ENCODE measurements around the gene RCCD1.
A peak's percentile ranks its signal among the peaks of the same experiment; 100 is the strongest.
"Not testable (repeated sequence)": the region's sequence is repeated elsewhere in the genome, so short reads cannot be mapped to it uniquely, and the experiment has no call there.

RCCD1 gene

DNA sequence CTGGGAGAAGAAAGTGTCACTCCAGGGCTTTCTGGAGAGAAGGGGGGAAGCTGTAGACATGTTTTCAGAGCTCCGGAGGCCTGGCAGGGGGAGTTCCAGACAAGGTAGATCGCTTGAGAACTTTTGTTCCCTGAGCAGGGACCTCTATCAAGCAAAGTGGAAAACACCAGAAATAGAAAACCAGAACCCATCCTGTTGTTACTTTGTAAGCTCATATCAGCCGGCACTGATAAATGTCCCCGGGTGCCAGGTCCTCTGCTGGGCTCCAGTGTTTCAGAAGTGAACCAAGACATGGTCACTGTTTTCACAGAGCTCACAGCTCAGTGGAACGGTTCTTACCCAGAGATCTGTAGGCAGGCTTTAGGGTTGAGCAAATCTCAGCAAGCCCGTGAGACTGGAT, 35.8 kb upstream of the RCCD1 start:
- no peak for DNase-seq

DNA sequence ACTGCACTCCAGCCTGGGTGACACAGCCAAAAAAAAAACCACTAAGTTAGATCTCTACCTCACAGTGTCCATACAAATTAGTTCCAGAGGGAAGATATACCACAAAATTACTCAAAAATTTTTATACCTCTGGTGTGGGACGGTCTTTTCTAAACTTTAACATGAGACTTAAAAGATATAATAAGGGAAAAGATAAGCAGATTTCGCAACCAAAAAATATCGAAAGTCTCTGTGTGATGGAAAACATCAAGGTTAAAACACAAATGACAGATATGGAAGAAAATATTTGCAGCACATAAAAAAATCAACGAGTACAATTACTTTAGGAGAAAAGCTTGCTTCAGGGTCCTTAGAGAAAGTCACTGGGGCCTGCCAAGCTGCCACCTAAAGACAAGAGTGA, 32.8 kb upstream of the RCCD1 start:
- no peak for DNase-seq

DNA sequence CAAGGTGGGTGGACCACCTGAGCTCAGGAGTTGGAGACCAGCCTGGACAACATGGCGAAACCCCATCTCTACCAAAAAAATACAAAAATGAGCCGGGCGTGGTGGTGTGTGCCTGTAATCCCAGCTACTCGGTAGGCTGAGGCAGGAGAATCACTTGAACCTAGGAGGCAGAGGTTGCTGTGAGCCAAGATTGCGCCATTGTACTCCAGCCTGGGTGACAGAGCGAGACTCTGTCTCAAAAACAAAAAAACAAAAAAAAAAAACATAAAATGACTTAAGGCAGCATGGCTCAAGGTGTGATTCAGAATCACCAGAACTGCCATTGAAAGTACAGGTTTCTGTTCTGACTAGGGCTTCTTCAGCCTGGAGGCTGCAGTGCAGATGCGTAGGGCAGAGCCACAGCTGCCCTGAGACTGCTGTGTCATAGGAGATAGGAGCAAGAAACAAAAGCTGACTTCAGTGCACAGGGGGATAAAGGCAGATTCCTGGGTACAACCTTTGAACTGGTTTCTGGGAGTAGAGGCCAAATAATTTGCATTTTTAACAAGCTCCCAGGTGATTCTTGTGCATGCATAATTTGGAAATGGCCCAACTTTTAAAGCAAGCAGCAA, 31.9 kb upstream of the RCCD1 start:
- DNase-seq: peak; percentile 14

DNA sequence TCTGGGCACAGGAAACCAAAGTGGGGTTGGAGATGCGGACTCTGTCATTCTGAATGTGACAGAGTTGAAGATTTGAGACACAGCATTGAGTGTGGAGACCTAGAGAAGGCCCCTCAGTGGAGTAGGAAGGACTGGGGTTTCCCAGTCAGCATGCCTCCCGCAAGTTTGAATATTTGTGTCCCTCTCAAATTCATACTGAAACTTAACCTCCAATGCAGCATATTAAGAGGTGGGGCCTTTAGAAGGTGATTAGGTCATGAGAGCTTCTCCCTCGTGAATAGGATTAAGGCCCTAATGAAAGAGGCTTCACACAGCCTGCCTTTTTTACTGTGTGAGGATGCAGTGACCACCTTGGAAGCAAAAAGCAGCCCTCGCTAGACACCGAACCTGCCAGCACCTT, 30.3 kb upstream of the RCCD1 start:
- DNase-seq: no peak

DNA sequence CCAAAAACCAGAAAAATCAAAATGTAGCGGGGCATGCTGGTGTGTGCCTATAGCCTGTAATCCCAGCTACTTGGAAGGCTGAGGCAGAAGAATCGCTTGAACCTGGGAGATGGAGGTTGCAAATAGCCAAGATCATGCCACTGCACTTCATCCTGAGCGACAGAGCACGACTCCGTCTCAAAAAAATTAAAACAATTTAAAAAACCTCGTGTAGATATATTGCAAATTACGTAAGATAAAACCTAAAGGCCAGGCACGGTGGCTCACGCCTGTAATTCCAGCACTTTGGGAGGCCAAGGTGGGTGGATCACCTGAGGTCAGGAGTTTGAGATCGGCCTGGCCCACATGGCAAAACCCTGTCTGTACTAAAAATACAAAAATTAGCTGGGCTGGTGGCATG, 27.9 kb upstream of the RCCD1 start:
- not testable (repeated sequence) for DNase-seq

DNA sequence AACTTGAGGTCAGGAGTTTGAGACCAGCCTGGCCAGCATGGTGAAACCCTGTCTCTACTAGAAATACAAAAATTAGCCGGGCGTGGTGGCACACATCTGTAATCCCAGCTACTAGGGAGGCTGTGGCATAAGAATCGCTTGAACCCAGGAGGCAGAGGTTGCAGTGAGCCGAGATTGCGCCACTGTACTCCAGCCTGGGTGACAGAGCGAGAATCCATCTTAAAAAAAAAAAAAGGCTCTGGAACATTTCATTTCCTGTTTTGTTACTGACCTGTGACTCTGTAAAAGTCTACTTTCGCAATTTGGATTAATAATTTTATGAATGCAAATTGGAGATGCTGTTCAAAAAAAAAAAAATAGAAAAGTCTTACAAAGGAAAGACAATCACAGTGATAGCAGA, 26.6 kb upstream of the RCCD1 start:
- DNase-seq: not testable (repeated sequence)

DNA sequence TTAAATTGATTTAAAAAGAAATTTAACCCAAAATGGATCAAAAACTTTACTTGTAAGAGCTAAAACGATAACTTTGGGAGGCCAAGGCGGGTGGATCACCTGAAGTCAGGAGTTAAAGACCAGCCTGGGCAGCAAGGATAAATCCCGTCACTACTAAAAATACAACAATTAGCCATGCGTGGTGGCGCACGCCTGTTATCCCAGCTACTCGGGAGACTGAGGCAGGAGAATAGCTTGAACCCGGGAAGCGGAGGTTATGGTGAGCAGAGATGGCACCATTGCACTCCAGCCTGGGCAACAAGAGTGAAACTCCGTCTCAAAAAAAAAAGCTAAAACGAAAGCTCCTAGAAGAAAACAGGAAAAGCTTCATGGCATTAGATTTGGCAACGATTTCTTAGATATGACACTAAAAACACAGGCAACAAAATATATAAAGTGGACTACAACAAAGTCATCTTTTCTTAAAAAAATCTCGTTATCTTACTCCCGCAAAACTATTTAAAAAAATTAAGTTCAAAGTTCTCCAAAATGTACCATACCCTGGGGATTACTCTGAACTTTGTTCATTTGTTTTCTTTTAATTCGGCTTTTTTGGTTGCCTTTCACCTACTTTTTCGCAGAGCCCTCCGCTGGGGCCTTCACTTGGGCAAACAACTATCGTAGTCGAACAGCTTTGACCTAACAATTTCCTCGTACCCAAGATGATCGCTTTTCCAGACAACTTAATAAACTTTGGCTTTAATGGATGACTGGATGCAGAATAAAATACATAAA, 25.3 kb upstream of the RCCD1 start:
- peak; percentile 60 for DNase-seq

DNA sequence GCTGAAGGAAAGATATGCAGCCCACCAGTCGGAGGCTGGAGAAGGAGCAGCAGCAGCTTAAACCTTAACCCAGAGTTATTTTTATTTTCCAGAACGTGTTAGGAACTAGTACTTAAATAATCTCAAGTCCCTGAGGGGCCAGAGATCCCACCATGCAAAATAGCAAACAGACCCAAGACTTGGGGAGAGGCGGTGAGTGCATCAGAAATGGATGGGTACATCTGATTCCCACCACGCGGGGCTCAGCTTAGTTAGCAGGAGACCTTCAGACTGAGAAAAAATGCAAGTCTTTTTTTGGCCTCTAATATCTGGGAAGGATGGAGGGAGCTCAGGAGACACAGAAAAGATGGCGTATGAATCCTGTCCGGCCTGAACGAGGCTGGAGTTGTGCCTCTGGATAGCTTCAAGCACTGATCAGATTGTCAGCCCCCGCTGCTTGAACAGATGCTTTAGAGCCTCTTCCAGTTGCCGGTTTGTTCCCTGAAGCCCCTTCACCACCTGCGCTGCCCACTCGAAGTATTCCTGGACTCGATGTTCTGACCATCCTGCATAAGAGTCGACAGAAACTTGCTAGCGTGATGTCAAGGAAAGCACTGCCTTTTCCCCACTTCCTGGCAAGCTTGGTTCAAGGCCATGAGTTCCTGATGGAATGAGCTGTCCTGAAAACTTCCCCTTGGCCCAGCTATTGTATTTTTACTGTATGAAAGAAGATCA, 23.7 kb upstream of the RCCD1 start:
- DNase-seq: peak; percentile 63

DNA sequence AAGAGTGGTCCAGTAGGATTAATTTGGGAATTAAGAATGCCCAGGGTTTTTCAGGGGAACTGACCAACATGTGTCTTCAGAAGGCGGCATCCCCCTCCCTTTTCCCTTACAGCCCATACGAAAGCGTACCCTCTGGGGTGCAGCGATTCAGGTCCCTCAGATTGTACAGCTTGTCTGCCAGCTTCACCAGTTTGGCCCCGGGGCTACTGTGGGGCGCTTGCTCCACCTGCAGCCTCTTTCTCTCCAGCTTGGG, 23.2 kb upstream of the RCCD1 start:
- no peak for DNase-seq

DNA sequence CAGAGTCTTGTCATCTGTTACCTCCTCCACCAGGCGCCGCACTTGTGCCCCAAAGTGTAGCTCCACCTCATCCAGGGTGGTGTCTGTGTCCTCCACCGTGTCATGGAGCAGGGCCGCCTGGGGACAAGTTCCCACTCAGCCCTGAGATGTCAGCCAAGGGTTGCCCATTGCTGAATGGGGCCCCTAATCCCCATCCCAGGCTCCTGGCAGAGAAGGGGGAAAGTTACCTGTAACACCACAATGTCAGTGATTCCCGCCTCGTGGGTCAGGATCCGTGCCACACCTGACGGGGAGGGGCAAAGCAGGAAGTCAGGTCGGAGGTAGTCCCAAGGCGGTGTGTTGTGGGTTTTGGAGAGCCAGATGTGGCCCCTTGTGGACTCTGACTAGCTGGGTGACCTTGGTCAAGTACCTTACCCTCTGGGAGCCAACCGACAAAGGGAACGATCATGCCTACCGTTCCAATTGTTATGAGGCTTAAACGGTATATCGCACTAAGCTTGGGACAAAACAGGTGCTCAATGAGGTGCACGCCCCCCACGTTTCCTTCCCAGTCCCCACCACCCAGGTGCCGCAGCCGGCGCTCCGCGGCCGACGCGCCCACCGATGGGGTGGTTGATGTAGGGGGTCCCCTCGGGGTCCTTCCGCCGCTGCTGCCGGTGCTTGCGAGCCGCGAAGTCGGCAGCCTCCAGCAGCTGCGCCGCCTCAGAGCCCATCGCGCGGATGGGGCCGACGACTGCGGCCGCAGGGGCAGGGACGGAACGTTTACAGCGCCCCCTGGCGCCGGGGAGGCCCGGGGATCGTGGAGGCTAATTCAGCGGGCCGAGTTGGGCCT, 22.6 kb upstream of the RCCD1 start, which contains the start of gene HDDC3:
Gene HDDC3, minus strand, starts transcription at position 722 of the 832 bp plus-strand sequence. Its CDS starts 9 bp downstream, at position 713.
- peak; percentile 94 for DNase-seq

DNA sequence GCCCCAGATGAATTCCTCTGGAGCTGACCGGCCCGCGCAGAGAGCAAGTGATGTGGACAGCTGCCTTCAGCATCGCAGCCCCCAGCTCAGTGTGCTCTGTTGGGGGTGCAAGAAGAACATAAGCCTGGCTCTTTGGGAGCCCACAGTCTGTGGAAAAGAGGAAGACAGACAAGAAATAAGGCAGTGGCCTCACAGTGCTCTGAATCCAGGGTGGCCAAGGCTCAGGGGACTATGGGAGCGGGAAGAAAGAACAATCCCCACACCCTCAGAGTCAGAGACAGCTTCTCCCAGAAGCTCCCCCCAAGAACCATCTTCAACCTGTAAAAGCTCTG, 22.1 kb upstream of the RCCD1 start:
- DNase-seq: no peak

DNA sequence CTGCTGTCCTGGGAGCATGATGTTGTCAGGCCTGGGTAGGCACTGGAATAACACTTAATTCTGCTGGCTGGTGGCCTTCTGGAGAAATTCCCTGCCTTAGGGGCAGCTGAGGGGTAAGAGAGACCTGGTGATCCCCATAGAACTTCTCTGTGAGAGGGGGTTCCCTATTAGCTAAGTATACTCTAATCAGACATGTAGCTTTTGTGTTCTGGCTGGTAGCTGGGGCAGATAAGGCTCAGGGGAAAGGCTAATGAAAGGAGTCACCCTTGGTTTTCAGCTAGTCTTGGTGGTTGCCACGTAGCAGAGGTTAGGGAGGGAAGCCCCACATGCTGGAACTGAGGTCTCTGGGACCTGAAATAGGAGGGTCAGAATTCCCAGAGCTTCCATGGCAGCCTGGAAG, 21.4 kb upstream of the RCCD1 start:
- peak; percentile 25 for DNase-seq

DNA sequence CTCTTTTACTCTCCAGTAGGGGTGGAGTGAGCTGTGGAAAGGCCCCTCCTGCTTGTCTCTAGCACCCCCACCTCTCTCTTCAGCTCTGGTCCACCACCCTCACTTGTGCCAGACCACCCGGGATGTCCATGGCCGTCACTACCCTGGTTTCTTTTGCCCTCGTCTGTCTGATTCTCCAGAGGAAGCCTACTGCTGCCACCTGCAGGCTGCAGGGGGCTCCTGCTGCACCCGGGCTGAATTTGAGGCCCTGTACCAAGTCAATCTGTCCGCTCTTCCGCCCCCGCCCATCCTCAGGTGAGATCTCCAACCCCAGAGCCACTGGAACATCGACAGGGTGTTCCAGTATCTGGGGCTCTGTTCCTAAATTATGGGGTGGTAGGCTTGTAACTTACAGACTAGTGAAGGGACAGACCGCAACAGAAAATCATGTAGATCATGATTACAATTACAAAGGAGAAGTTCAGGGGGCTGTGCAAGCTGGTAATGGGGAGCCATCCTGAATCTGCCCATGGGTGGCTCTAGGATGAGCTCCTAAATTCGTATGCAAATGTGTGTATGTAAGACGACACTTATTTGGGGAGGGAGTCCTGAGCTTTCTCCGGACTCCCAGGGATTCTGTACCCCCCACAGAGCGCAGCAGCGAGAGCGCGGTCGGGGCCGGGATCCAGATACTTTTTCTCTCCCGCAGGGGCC, 20.3 kb upstream of the RCCD1 start:
- DNase-seq: peak; percentile 89

DNA sequence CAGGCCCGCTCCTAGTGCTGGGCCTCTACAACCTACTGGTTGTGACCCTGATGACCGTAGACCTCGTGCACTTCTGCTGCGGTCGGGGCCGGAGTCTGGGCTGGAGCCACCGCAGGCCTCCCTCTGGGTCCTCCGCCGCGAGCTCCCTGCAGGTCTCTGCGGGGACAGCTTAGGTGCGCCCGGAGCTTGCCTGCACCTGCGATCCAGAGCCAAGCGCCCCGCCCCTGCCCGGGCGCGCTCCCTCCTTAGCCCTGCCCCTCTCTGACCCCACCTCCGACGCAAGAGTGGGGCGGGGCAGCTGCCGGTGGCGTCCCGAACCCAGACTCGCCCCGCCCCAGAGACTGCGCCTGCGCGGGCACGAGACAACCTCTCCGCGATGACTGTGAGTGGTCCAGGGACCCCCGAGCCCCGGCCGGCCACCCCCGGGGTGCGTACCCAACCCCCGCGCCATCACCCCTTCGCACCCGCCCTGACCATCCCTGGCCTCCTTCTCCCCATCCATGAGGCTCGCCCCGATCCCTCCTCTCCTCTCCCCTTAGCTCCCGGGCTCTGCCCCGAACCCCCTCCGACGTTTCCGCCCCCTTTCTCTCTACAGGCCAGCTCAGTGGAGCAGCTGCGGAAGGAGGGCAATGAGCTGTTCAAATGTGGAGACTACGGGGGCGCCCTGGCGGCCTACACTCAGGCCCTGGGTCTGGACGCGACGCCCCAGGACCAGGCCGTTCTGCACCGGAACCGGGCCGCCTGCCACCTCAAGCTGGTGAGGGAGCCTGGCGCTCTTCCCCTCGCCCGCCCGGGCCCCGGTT, 19.5 kb upstream of the RCCD1 start, which contains the start of gene UNC45A:
Gene UNC45A, plus strand, starts transcription at position 337 of the 803 bp plus-strand sequence. Its CDS starts 40 bp downstream, at position 377.
- DNase-seq: peak; percentile 90

DNA sequence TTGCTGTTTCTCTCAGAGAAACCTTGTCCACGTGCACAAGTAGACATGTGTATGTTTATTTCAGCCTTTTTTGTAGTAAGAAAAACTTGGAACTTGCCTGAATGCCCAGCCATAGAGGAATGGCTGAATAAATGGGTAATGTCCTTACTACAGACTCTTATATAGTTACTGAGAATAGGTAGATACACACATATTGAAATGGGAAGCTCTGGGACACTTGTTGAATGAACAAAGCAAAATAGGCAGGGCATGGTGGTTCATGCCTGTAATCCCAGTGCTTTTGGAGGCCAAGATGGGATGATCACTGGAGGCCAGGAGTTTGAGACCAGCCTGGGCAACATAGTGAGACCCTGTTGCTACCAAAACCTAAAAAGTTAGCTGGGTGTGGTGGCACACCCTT, 17.9 kb upstream of the RCCD1 start:
- no peak for DNase-seq

DNA sequence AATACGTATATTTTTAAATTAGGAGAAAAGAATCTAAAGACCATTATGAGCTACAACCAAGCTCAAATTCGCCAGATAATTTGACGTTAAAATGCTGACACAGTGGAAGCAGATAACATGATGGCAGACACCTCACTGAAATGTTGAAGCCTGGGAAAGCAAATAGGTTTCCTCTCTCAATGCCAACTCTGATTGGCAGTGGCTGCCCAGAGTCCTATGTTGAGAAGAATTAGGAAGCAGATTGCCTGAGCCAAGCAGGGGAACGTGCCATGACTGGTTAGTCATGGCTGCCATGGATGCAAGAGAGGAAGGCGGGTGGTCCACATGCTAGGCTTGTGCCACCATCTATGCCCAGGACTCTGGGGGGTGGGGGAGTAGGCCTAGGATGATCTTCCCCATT, 16.4 kb upstream of the RCCD1 start:
- DNase-seq: no peak

DNA sequence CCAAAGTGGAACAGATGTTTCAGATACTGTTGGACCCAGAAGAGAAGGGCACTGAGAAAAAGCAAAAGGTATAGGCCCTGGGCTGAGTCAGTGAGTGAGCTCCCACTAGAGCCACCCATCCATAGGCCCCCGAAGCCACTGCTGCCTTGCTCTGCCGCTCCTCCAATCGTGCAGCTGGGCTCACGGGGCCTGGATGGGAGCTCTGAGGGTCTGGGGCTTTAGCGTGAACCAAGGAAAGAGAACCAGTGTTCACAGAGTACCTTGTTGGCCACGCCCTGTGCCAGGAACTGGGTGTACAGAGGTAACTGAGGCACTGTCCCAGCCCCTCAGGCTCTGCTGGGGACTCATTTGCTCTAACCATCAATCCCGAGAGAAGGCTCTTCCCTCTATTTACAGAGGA, 14.9 kb upstream of the RCCD1 start:
- no peak for DNase-seq

DNA sequence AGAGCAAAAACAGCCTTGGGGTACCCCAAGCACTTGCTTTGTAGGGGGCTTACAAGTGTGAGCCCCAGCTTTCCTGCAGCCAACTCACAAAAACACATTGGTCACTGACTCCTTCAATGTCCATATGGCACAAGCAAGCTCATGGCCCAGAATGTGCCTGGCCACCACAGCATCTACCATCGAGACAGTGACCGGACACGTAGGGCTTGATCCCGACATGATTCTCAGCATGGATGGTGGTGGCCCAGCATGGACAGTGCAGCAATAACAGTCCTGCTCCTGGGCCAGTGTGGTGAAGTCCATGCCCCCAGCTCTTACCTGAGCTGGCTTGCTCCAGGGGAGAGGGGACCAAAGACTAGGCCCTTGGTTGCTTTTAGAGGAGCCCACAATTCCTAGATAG, 13.6 kb upstream of the RCCD1 start:
- no peak for DNase-seq

DNA sequence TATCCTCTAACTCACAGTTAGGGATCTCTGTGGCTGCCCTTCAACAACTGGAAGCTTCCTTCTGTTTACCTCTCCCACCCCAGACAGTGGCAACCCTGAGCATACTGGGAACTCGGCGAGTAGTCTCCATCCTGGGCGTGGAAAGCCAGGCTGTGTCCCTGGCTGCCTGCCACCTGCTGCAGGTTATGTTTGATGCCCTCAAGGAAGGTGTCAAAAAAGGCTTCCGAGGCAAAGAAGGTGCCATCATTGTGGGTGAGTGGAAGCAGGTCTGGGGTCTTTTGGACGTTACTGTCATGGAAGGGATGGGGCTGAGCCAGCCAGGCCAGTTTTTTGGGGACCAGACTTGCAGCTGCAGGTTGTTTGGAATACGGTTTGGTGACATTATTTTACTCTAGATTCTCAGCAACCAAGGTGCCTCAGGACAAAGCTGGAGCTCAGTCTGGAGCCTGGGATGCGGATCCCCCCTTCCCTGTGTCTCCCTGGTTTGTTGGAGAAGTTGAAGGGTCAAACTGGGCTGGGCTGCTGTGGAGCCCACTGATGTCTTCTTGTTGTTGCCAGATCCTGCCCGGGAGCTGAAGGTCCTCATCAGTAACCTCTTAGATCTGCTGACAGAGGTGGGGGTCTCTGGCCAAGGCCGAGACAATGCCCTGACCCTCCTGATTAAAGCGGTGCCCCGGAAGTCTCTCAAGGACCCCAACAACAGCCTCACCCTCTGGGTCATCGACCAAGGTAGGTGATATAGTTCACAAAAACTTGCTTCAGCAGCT, 12.1 kb upstream of the RCCD1 start:
- no peak for DNase-seq

DNA sequence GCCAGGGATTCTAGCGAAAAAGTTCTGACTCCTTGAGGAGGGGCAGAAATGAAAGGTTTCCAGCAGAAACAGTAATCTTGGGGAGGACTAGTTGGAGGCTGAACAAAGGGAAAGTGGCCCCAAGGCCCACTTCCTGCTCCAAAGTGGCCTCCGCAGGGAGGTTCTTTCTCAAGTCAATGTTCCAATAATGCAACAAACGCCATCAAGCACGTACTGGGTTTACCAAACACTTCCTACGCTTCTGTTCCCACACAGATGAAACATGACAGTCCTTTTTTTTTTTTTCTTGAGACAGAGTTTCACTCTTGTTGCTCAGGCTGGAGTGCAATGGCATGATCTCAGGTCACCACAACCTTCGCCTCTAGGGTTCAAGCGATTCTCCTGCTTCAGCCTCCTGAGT, 9.6 kb upstream of the RCCD1 start:
- DNase-seq: no peak

DNA sequence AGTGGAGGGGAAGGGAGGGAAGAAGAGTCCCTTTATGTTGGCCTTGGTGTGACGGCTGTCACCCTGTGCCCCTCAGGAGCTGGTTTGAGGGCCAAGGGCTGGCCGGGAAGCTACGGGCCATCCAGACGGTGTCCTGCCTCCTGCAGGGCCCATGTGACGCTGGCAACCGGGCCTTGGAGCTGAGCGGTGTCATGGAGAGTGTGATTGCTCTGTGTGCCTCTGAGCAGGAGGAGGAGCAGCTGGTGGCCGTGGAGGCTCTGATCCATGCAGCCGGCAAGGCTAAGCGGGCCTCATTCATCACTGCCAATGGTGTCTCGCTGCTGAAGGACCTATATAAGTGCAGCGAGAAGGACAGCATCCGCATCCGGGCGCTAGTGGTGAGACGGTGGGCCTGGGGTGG, 8.1 kb upstream of the RCCD1 start:
- DNase-seq: no peak
